Loucy (cell line): ENCODE measurements around the gene DENND2C.
"Not testable (repeated sequence)": the region's sequence is repeated elsewhere in the genome, so short reads cannot be mapped to it uniquely, and the experiment has no call there.

ENCODE experiments used
- CTCF ChIP-seq: fragments of 200-600 bp; sonication (generic); conservative IDR thresholded peaks from 2 replicates; pipeline ENCODE4 v1.5.1; 2014; ENCODE audit warnings: mild to moderate bottlenecking, antibody characterized with exemption, low read length
- EZH2phosphoT487 ChIP-seq: fragments of 200-600 bp; IDR thresholded peaks from 2 replicates; pipeline ENCODE4 v1.6.1; 2018; ENCODE audit warnings: antibody characterized with exemption, mild to moderate bottlenecking, moderate library complexity, borderline replicate concordance

- not testable (repeated sequence) for TF ChIP-seq CTCF, EZH2phosphoT487
Measured at GRCh38 chr1:114562978-114563510, 106.8 kb downstream of the DENND2C start.
